HG02943 (cell line): ENCODE data around the gene NECTIN2.
"Not testable (repeated sequence)": the region's sequence is repeated elsewhere in the genome, so short reads cannot be mapped to it uniquely, and the experiment has no call there.

Experiments
- ATAC-seq: cut with Tn5 transposase; IDR thresholded peaks from one replicate; pipeline ENCODE4 v1.9.1; 2021; ENCODE audit warnings: mild to moderate bottlenecking, low read depth, moderate library complexity; ENCODE audit not compliant: unreplicated experiment

The NECTIN2 gene

DNA sequence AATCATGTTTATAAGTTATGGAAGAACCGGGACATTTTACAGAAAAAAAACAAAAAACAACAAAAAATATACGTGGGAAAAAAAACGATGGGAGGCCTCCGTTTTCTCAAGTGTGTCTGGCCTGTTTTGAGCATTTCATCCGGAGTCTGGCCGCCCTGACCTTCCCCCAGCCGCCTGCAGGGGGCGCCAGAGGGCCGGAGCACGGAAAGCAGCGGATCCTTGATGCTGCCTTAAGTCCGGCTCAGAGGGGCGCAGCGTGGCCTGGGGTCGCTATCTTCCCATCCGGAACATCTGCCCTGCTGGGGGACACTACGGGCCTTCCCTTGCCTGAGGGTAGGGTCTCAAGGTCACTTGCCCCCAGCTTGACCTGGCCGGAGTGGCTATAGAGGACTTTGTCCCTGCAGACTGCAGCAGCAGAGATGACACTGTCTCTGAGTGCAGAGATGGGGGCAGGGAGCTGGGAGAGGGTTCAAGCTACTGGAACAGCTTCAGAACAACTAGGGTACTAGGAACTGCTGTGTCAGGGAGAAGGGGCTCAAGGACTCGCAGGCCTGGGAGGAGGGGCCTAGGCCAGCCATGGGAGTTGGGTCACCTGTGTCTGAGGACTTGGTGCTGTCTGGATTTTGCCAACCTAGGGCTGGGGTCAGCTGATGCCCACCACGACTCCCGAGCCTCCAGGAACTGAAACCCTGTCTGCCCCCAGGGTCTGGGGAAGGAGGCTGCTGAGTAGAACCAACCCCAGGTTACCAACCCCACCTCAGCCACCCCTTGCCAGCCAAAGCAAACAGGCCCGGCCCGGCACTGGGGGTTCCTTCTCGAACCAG is 57.7 kb downstream of the NECTIN2 start:
- ATAC-seq = no peak

DNA sequence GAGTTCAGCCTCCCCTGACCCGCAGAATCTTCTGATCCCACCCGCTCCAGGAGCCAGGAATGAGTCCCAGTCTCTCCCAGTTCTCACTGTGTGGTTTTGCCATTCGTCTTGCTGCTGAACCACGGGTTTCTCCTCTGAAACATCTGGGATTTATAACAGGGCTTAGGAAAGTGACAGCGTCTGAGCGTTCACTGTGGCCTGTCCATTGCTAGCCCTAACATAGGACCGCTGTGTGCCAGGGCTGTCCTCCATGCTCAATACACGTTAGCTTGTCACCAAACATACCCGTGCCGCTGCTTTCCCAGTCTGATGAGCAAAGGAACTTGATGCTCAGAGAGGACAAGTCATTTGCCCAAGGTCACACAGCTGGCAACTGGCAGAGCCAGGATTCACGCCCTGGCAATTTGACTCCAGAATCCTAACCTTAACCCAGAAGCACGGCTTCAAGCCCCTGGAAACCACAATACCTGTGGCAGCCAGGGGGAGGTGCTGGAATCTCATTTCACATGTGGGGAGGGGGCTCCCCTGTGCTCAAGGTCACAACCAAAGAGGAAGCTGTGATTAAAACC is 58.4 kb downstream of the NECTIN2 start:
- no peak for ATAC-seq

DNA sequence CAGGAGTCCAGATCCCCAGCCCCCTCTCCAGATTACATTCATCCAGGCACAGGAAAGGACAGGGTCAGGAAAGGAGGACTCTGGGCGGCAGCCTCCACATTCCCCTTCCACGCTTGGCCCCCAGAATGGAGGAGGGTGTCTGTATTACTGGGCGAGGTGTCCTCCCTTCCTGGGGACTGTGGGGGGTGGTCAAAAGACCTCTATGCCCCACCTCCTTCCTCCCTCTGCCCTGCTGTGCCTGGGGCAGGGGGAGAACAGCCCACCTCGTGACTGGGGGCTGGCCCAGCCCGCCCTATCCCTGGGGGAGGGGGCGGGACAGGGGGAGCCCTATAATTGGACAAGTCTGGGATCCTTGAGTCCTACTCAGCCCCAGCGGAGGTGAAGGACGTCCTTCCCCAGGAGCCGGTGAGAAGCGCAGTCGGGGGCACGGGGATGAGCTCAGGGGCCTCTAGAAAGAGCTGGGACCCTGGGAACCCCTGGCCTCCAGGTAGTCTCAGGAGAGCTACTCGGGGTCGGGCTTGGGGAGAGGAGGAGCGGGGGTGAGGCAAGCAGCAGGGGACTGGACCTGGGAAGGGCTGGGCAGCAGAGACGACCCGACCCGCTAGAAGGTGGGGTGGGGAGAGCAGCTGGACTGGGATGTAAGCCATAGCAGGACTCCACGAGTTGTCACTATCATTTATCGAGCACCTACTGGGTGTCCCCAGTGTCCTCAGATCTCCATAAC is 59.5 kb downstream of the NECTIN2 start, which contains the start of gene APOE:
TSS of gene APOE (plus strand) at position 360 of the 724 bp plus-strand sequence. CDS start 829 bp downstream, outside the sequence.
- no peak for ATAC-seq

DNA sequence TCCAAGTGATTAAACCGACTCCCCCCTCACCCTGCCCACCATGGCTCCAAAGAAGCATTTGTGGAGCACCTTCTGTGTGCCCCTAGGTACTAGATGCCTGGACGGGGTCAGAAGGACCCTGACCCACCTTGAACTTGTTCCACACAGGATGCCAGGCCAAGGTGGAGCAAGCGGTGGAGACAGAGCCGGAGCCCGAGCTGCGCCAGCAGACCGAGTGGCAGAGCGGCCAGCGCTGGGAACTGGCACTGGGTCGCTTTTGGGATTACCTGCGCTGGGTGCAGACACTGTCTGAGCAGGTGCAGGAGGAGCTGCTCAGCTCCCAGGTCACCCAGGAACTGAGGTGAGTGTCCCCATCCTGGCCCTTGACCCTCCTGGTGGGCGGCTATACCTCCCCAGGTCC is 61.5 kb downstream of the NECTIN2 start:
- no peak for ATAC-seq

DNA sequence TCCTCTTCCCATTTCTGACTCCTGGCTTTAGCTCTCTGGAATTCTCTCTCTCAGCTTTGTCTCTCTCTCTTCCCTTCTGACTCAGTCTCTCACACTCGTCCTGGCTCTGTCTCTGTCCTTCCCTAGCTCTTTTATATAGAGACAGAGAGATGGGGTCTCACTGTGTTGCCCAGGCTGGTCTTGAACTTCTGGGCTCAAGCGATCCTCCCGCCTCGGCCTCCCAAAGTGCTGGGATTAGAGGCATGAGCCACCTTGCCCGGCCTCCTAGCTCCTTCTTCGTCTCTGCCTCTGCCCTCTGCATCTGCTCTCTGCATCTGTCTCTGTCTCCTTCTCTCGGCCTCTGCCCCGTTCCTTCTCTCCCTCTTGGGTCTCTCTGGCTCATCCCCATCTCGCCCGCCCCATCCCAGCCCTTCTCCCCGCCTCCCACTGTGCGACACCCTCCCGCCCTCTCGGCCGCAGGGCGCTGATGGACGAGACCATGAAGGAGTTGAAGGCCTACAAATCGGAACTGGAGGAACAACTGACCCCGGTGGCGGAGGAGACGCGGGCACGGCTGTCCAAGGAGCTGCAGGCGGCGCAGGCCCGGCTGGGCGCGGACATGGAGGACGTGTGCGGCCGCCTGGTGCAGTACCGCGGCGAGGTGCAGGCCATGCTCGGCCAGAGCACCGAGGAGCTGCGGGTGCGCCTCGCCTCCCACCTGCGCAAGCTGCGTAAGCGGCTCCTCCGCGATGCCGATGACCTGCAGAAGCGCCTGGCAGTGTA is 62.2 kb downstream of the NECTIN2 start:
- ATAC-seq = no peak

DNA sequence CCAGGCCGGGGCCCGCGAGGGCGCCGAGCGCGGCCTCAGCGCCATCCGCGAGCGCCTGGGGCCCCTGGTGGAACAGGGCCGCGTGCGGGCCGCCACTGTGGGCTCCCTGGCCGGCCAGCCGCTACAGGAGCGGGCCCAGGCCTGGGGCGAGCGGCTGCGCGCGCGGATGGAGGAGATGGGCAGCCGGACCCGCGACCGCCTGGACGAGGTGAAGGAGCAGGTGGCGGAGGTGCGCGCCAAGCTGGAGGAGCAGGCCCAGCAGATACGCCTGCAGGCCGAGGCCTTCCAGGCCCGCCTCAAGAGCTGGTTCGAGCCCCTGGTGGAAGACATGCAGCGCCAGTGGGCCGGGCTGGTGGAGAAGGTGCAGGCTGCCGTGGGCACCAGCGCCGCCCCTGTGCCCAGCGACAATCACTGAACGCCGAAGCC is 62.8 kb downstream of the NECTIN2 start:
- ATAC-seq = no peak

DNA sequence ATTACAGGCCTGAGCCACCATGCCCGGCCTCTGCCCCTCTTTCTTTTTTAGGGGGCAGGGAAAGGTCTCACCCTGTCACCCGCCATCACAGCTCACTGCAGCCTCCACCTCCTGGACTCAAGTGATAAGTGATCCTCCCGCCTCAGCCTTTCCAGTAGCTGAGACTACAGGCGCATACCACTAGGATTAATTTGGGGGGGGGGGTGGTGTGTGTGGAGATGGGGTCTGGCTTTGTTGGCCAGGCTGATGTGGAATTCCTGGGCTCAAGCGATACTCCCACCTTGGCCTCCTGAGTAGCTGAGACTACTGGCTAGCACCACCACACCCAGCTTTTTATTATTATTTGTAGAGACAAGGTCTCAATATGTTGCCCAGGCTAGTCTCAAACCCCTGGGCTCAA is 63.7 kb downstream of the NECTIN2 start:
- no peak for ATAC-seq

DNA sequence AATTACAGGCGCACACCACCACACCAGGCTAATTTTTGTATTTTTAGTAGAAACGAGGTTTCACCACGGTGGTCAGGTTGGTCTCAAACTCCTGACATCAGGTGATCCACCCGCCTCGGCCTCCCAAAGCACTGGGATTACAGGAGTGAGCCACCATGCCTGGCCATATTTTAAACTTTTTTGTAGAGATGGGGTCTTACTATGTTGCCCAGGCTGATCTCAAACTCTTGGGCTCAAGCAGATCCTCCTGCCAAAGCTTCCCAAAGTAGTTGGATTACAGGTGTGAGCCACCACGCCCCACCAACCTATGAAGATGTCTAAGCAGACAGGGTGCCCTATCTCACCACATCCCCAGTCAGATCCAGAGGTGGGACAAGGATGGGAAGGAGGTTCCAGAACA is 65.8 kb downstream of the NECTIN2 start:
- ATAC-seq = not testable (repeated sequence)

DNA sequence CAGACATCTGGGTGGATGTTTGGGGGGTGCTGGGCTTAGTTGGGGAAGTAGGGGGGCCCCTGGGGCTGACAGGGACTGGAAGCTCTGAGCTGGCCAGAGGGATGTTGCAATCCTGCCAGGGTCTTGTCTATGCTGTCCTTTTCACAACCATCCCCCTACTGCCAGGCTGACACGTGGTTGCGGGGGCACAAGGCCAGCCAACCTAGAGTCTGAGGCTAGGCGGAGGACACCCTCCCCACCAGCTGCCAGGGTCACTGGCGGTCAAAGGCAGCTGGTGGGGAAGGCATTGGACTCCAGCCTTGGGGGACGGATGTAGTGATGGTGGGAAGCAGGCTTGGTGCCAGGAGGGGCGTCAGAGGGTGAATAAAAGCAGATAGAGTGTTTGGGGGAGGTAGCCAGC is 66.8 kb downstream of the NECTIN2 start:
- ATAC-seq = no peak

DNA sequence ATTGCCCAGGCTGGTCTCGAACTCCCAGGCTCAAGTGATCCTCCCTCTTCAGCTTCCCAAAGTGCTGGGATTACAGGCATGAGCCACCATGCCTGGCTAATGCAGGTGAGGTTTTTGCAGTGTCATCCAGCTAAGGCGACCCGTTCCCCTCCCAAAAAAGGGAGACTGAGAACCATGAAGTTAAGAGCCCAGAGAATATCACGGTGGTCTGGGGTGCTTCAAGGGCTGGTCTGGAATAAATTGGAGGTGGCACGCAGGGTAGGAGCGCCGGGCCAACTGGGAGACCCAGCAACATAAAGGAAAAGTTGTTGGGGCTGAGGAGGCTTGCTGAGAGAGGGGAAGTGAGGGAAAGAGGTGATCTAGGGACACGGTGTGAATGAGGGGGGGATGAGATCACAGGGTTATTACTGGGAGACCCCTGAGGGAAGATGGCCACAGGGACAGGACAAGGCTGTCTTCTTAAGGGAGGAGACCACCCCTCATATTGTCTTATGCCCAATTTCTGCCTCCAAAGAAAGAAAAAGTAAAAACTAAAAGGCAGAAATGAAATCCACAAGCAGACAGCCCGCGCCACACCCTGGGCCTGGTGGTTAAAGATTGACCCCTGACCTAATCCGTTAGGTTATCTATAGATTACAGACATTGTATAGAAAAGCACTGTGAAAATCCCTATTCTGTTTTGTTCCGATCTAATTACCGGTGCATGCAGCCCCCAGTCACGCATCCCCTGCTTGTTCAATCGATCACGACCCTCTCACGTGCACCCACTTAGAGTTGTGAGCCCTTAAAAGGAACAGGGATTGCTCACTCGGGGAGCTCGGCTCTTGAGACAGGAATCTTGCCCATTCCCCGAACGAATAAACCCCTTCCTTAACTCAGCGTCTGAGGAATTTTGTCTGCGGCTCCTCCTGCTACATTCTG is 67.7 kb downstream of the NECTIN2 start:
- not testable (repeated sequence) for ATAC-seq

DNA sequence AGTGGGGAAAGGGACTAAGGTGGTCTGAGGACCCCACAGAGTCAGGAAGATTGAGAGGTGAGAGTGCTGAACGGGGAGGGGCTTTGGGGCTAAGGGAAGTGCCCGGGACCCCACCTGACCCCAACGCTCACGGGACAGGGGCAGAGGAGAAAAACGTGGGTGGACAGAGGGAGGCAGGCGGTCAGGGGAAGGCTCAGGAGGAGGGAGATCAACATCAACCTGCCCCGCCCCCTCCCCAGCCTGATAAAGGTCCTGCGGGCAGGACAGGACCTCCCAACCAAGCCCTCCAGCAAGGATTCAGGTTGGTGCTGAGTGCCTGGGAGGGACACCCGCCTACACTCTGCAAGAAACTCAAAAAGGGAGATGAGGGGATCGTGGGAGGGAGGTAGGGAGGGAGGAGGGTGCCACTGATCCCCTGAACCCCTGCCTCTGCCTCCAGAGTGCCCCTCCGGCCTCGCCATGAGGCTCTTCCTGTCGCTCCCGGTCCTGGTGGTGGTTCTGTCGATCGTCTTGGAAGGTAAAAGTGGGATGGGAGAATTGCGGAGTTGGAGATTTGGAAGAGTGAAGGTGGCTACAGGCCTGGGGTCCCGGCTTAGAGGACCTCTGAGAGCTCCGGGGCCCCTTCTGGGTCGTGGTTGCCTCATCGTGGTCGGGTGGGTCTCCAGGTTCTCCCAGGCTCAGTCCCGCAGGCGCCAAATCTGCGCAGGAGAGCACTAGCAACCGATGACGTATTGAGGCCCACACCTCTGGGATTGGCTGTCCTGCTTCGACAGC is 68.5 kb downstream of the NECTIN2 start, which contains the start of gene APOC1:
TSS of gene APOC1 (plus strand) at position 176 of the 774 bp plus-strand sequence. CDS start at position 460, 284 bp downstream.
- ATAC-seq = peak; percentile 83

DNA sequence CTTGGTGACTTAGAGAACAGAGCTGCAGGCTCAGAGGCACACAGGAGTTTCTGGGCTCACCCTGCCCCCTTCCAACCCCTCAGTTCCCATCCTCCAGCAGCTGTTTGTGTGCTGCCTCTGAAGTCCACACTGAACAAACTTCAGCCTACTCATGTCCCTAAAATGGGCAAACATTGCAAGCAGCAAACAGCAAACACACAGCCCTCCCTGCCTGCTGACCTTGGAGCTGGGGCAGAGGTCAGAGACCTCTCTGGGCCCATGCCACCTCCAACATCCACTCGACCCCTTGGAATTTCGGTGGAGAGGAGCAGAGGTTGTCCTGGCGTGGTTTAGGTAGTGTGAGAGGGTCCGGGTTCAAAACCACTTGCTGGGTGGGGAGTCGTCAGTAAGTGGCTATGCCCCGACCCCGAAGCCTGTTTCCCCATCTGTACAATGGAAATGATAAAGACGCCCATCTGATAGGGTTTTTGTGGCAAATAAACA is 78.2 kb downstream of the NECTIN2 start:
- no peak for ATAC-seq

DNA sequence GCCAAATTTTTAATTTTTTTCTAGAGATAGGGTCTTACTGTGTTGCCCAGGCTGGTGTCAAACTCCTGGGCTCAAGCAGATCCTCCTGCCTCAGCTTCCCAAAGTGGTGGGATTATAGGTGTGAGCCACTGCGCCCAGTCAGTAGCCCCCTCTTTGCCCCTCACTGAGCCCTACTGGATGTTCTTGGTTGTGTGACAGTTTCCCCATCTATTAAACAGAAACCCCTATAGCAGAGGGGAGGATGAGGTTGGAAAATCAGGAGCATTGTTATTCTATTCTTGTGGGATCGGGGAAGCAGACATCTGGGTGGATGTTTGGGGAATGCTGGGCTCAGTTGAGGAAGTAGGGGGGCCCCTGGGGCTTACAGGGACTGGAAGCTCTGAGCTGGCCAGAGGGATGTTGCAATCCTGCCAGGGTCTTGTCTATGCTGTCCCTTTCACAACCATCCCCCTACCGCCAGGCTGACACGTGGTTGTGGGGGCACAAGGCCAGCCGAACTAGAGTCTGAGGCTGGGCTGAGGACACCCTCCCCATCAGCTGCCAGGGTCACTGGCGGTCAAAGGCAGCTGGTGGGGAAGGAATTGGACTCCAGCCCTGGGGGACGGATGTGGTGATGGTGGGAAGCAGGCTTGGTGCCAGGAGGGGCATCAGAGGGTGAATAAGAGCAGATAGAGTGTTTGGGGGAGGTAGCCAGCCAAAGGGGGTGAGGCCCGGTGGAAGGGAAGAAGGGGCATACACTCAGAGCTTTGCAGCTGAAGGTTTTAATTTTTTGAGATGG is 79.2 kb downstream of the NECTIN2 start:
- no peak for ATAC-seq

DNA sequence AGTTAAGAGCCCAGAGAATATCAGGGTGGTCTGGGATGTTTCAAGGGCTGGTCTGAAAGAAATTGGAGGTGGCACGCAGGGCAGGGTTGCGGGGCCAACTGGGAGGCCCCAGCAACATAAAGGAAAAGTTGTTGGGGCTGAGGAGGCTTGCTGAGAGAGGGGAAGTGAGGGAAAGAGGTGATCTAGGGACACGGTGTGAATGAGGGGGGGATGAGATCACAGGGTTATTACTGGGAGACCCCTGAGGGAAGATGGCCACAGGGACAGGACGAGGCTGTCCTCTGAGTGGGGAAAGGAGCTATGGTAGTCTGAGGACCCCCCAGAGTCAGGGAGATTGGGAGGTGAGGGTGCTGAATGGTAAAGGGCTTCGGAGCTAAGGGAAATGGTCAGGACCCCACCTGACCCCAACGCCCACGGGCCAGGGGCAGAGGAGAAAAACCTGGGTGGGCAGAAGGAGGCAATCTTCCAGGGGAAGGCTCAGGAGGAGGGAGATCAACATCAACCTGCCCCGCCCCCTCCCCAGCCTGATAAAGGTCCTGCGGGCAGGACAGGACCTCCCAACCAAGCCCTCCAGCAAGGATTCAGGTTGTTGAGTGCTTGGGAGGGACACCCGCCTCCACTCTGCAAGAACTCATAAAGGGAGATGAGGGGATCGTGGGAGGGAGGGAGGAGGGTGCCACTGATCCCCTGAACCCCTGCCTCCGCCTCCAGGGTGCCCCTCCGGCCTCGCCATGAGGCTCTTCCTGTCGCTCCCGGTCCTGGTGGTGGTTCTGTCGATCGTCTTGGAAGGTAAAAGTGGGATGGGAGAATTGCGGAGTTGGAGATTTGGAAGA is 80.4 kb downstream of the NECTIN2 start:
- not testable (repeated sequence) for ATAC-seq

DNA sequence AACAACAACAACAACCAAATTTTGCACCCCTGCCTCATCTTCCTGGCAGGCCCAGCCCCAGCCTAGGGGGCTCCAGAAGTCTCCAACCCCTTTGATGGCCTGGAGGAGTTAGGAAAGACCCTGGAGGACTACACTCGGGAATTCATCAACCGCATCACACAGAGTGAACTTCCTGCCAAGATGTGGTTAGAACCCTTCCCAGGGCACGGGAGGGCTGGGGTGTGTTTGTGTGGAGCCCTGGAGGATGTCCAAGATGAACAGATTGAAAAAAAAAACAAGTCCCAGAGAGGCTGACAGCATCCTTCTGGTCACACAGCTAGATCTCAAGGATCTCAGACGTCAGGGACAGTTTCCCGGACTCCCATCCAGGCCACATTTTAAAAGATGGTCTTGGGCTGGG is 81.6 kb downstream of the NECTIN2 start:
- no peak for ATAC-seq

DNA sequence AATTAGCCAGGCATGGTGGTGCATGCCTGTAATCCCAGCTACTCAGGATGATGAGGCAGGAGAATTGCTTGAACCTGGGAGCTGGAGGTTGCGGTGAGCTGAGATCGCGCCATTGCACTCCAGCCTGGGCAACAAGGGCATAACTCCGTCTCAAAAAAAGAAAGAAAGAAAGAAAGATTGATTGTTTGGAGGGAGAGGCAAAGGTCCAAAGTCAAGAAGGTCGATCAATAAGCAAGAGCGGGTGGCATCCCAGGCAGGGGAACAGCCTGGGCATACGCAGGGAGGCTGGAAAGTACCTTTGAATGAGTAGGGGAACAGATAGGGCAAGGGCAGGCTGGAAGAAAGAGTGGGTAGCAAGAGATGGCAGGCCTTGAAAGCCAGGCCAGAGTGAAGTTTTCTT is 84.0 kb downstream of the NECTIN2 start:
- no peak for ATAC-seq

DNA sequence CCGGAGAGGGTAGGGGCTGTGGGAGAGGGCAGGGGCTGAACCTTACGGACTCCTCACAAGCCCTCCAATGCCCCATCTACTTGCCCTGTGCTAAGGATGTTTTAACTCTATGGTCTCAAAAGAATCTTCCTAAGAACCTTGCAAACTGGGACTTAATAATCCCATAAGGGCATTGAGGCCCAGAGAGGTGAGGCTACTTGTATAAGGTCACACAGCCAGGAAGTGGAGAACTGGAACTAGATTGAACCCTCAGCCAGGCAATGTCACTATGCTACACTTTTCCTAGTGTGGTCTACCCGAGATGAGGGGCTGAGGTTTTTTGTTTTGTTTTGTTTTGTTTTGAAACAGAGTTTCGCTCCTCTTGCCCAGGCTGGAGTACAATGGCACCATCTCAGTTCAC is 85.4 kb downstream of the NECTIN2 start:
- ATAC-seq = no peak
